Caco-2 (cell line): ENCODE results near the gene GPATCH2. TPM values are rescaled to one million over a fixed set of nuclear protein-coding genes. Genes with fewer than 3 reads are reported as not detected.

Source experiments
- BruUV-seq: library from RNA; stranded (reverse); fragments of 400-500 nt; replicated peaks from 2 replicates; lab custom pipeline; 2021; lab: Mats Ljungman, UMichigan
- CTCF ChIA-PET: fragments of 300-600 bp; sonication (Branson Sonifier 250); formaldehyde crosslinking; loops from one replicate; lab custom pipeline; 2022; ENCODE audit warnings: antibody characterized with exemption; lab: Charles Lee
- POLR2A ChIA-PET: fragments of 300-600 bp; sonication (Branson Sonifier 250); formaldehyde crosslinking; loops from one replicate; lab custom pipeline; 2022; ENCODE audit warnings: antibody characterized with exemption; lab: Charles Lee
- DNase-seq, 2 experiments: peaks; one replicate each; pipeline versions ENCODE4 v3.0.0 to v3.0.0-alpha.2; 2020 to 2022
- H3K27me3 ChIP-seq: replicated peaks from 2 replicates; pipeline ENCODE4 v1.6.0; 2011; ENCODE audit warnings: low read length; ENCODE audit not compliant: control insufficient read depth, insufficient read depth
- H3K36me3 ChIP-seq: 2 replicates; pipeline ENCODE4 v1.5.1; 2011; ENCODE audit warnings: low read length; ENCODE audit not compliant: control insufficient read depth, insufficient read depth
- H3K4me1 ChIP-seq: fragments of 250-450 bp; sonication (Bioruptor Pico); 2 replicates; pipeline ENCODE4 v1.5.1; 2020; ENCODE audit warnings: mild to moderate bottlenecking
- H3K4me3 ChIP-seq: 2 replicates; pipeline ENCODE4 v1.5.1; 2011; ENCODE audit warnings: low read depth, mild to moderate bottlenecking, control low read depth, low read length
- H3K9me3 ChIP-seq: fragments of 250-450 bp; sonication (Bioruptor Pico); 2 replicates; pipeline ENCODE4 v1.5.1; 2020; ENCODE audit warnings: mild to moderate bottlenecking, moderate library complexity
- H3K27ac Mint-ChIP-seq: one replicate; pipeline ENCODE4 v1.8.0; 2022; ENCODE audit warnings: mixed read lengths; ENCODE audit not compliant: unreplicated experiment
- H3K27me3 Mint-ChIP-seq: one replicate; pipeline ENCODE4 v1.8.0; 2022; ENCODE audit warnings: mixed read lengths; ENCODE audit not compliant: insufficient read depth, unreplicated experiment
- H3K36me3 Mint-ChIP-seq: one replicate; pipeline ENCODE4 v1.8.0; 2022; ENCODE audit warnings: mild to moderate bottlenecking, mixed read lengths; ENCODE audit not compliant: insufficient read depth, unreplicated experiment
- H3K4me1 Mint-ChIP-seq: one replicate; pipeline ENCODE4 v1.8.0; 2022; ENCODE audit warnings: low read depth, mixed read lengths; ENCODE audit not compliant: unreplicated experiment
- H3K4me3 Mint-ChIP-seq: one replicate; pipeline ENCODE4 v1.8.0; 2022; ENCODE audit warnings: mild to moderate bottlenecking, moderate library complexity, mixed read lengths; ENCODE audit not compliant: unreplicated experiment
- H3K9me3 Mint-ChIP-seq: one replicate; pipeline ENCODE4 v1.8.0; 2022; ENCODE audit warnings: mixed read lengths; ENCODE audit not compliant: unreplicated experiment
- CTCF ChIP-seq, 2 experiments: fragments of 200-600 bp in 1 of 2; IDR thresholded peaks; 1 replicate in 1 of 2; 2 replicates in 1 of 2; pipeline versions ENCODE4 v1.5.1 to v1.8.0; 2011 to 2022; ENCODE audit warnings: antibody characterized with exemption in 1 of 2, control low read depth in 1 of 2, inconsistent platforms in 1 of 2, low read depth in 1 of 2, low read length in 1 of 2, mild to moderate bottlenecking in 1 of 2, moderate library complexity in 1 of 2; ENCODE audit not compliant: insufficient read depth in 1 of 2, severe bottlenecking in 1 of 2, unreplicated experiment in 1 of 2
- intact Hi-C: fragments of 100-400 bp; cut with micrococcal nuclease; formaldehyde crosslinking; loops from one replicate; pipeline ENCODE4 v1.10.0; 2022; ENCODE audit not compliant: unreplicated experiment
- total RNA-seq: library from RNA; stranded (reverse); gene quantifications from 2 replicates; pipeline ENCODE4 v1.2.3, GENCODE V29; 2022

The GPATCH2 gene
- total RNA-seq, 1 experiment from 2014 or later: 13.2 TPM

GRCh38 chr1:217495249-217495648, 135.6 kb downstream of the GPATCH2 start:
- Mint-ChIP-seq H3K4me1 (peaks cover 6% of the 10 kb centered on the region), H3K27ac (no peak overlapping the region), H3K9me3 (no peaks in the 10 kb centered on the region), H3K36me3 (no peaks in the 10 kb centered on the region), H3K4me3 (no peak overlapping the region), H3K27me3 (no peaks in the 10 kb centered on the region)
- Histone ChIP-seq H3K4me1 (0 out of 2 replicates have a peak, but pooled peaks cover 5% of the 10 kb centered on the region), H3K36me3 (no peaks in the 10 kb centered on the region), H3K4me3 (no peak overlapping the region), H3K9me3 (no peaks in the 10 kb centered on the region), H3K27me3 (no peaks in the 10 kb centered on the region)
- ChIA-PET CTCF (no interaction called here), POLR2A (no interaction called here)
- BruUV-seq: no TSS peak
- TF ChIP-seq CTCF (IDR thresholded peaks at IDR 0.05; ENCODE audit: insufficient read depth in 1 of 2, low read depth in 1 of 2, low read length in 1 of 2, severe bottlenecking in 1 of 2, unreplicated experiment in 1 of 2): no peak
- intact Hi-C loops: no loop called here
- no peak for DNase-seq

- H3K9me3 ChIP-seq: no peaks in the 10 kb centered on the region
- peaks cover 6% of the 10 kb centered on the region for H3K4me1 Mint-ChIP-seq
- intact Hi-C loops: no loop called here
- ChIA-PET CTCF (no interaction called here), POLR2A (no interaction called here)
- H3K36me3 Mint-ChIP-seq: no peaks in the 10 kb centered on the region
- no peak overlapping the region for H3K4me3 ChIP-seq
- H3K9me3 Mint-ChIP-seq: no peaks in the 10 kb centered on the region
- no peaks in the 10 kb centered on the region for H3K27me3 Mint-ChIP-seq
- no peak overlapping the region for H3K4me3 Mint-ChIP-seq
- H3K4me1 ChIP-seq: 0 out of 2 replicates have a peak, but pooled peaks cover 5% of the 10 kb centered on the region
- H3K27me3 ChIP-seq: no peaks in the 10 kb centered on the region
- no peak overlapping the region for H3K27ac Mint-ChIP-seq
- no TSS peak for BruUV-seq
- no peaks in the 10 kb centered on the region for H3K36me3 ChIP-seq
- no peak for DNase-seq
- no peak for TF ChIP-seq CTCF (IDR thresholded peaks at IDR 0.05; ENCODE audit: insufficient read depth in 1 of 2, low read depth in 1 of 2, low read length in 1 of 2, severe bottlenecking in 1 of 2, unreplicated experiment in 1 of 2)
Observed at GRCh38 chr1:217494767-217495166, 136.1 kb downstream of the GPATCH2 start.

- CTCF ChIA-PET: no interaction called here
Observed at GRCh38 chr1:217493290-217493689, 137.6 kb downstream of the GPATCH2 start.

More at GRCh38 chr1:217493290-217493689, 137.6 kb downstream of the GPATCH2 start:
- Histone ChIP-seq H3K4me1 (0 out of 2 replicates have a peak, but pooled peaks cover 5% of the 10 kb centered on the region), H3K36me3 (no peaks in the 10 kb centered on the region), H3K27me3 (no peaks in the 10 kb centered on the region), H3K9me3 (no peaks in the 10 kb centered on the region), H3K4me3 (no peak overlapping the region)
- DNase-seq: no peak
- Mint-ChIP-seq H3K36me3 (no peaks in the 10 kb centered on the region), H3K4me3 (no peak overlapping the region), H3K27me3 (no peaks in the 10 kb centered on the region), H3K9me3 (no peaks in the 10 kb centered on the region), H3K27ac (no peak overlapping the region), H3K4me1 (peaks cover 6% of the 10 kb centered on the region)
- POLR2A ChIA-PET: no interaction called here
- intact Hi-C loops: no loop called here
- no peak for TF ChIP-seq CTCF (IDR thresholded peaks at IDR 0.05; ENCODE audit: insufficient read depth in 1 of 2, low read depth in 1 of 2, low read length in 1 of 2, severe bottlenecking in 1 of 2, unreplicated experiment in 1 of 2)
- no TSS peak for BruUV-seq
